GM18505 (cell line): ENCODE results near the gene ZNF219.

Source experiments
- ATAC-seq: cut with Tn5 transposase; IDR thresholded peaks from one replicate; pipeline ENCODE4 v1.9.1; 2021; ENCODE audit not compliant: unreplicated experiment
- POLR2A ChIP-seq: IDR thresholded peaks from 4 replicates; pipeline ENCODE4 v1.6.1; 2011; ENCODE audit warnings: borderline replicate concordance; ENCODE audit not compliant: insufficient read depth, insufficient read length; ENCODE audit errors: extremely low read depth

The ZNF219 gene

DNA sequence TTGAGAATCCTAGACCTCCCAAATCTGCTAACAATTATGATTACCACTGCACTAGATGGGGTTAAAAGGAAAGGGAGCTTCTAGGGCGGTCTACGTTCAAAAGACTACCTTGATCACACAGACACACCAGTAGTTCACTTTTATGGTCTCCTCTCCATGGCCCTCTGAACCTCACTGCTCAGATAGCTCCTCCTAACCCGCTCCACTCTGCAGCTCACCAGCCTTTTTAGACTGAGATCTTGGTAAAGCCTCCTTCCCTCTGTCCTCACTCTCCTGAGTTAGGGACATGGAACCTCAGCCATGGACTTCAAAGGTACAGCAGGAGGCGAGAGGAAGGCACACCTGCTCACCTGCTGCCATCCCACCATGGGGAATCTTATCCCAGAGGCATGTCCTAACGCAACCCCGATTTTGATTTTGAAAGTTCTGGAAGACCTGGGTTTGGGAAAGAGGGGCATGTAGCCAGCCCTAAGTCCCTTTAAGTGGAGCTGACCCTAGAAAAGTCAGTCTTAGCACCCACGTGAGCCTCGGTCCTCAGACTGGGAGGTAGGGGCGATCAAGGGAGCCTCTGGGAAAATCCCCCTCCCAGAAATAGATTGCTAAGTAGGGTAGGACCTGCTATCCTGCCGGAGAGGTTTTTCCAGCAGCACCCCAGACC is 1.3 kb downstream of the ZNF219 start:
- no peak for ATAC-seq

GRCh38 chr14:21096438-21096837 is 2.0 kb downstream of the ZNF219 start:
- TF ChIP-seq POLR2A = no peak
- ATAC-seq = no peak

More for the DNA sequence above, 1.3 kb downstream of the ZNF219 start:
- no peak for TF ChIP-seq POLR2A

- no peak for TF ChIP-seq POLR2A
- no peak for ATAC-seq
These were observed 2.8 kb downstream of the ZNF219 start for GRCh38 chr14:21095430-21096205.

- no peak for TF ChIP-seq POLR2A
- no peak for ATAC-seq
These were observed 4.4 kb downstream of the ZNF219 start for GRCh38 chr14:21093769-21094681.

DNA sequence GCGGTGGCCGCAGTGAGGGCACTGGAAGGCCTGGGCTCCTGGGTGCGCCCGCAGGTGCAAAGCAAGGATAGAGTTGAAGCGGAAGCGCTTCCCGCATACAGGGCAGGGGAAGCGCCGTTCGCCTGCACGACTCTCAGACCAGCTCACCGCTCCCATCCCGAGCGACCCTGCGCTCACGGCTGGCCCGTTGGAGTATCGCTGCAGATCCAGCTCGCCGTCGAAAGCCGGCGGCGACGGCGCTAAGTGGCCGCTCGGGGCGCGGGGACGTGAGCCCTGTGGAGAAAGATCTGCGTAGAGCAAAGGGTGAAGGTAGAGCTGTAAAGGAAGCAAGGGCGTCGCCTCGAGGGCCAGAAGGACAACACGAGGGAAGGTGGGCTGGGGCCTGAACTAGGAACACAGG is 5.4 kb downstream of the ZNF219 start:
- ATAC-seq = no peak
- TF ChIP-seq POLR2A = no peak

DNA sequence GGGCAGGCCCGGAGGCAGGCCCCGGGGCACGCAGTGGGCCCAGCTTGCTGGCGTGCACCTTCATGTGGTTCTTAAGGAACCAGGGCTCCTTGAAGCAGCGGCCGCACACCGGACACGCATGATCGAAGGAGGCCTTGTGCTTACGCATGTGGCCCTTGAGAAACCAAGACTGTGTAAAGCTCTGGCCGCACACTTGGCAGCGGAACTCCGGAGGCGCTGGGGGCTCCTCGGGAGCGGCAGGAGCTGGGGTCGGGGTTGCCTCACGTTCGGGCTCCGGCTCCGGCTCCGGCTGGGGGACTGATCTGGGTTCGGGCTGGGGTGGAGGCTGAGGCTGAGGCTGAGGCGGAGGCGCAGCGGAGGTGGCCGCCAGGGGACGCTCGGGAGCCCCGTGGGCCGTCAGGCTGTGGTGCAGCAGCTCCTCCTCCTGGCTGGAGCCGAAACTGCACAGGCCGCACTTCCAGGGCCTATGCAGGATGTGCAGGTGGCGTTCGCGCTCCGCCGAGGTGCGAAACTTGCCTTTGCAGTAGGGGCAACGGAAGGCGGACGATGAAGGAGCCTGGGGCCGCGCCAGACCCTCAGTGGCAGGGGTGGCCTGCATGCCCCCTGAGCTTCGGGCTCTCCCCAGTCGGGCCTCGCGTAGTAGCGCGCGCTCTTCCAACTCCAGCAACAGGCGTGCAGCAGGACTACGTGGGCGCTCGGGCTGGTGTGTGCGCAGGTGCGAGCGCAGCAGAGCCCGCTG is 6.0 kb downstream of the ZNF219 start:
- TF ChIP-seq POLR2A = no peak
- peak; percentile 89 for ATAC-seq

DNA sequence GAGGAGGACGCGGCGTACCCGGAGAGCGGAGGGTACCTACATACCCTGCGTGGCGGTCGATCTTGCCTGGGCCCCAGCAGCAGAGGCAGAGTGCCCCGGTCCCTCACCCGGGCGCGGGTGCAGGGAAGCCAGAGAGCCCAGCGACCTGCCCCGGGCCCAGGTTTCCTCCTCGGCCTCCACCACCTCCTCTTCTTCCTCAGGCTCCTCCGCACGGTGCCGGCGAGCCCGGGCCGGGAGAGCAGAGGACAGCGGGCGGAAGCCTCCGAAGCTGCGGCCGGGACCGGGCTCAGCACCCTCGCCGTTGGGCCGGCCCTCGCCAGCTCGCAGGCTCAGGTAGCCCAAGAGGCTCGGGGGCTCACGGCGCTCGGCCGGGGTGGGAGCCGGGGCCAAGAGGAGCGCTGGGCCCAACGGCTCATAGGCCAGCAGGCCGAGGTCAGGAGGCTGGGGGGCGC is 6.6 kb downstream of the ZNF219 start:
- TF ChIP-seq POLR2A = no peak

DNA sequence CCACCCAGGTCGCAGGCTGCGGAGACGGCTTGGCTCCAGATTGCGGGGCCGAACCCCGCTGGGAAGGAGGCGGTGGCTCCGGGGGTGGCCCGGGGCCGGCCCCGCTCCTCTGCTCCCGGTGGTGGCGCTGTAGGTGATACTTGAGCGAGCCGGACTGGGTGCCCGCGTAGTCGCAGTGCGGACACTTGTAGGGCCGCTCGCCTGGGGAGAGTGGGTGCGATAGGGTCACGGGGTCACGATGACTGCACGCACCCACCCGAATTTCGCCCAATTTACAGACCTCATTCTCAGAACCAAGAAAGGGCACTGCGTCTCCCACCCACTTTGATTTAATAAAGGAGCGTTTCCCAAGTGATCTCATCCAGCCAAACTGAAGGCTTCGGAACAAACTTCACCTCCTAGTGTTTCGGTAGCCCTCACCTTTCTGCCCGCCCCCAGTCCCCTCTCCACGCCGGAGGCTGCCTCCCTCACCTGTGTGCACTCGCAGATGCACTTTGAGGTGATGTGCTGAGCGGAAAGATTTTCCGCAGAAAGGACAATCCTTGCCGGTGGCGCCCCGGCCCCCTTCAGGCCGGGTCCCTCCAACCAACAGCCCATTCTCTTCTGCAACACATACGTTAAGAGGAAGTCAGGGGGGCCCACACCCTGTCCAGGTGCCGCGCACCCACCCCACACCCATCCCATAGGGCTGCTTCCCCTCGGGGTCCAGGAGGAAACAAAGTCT is 7.4 kb downstream of the ZNF219 start:
- no peak for TF ChIP-seq POLR2A
- ATAC-seq = no peak

More for the DNA sequence above, 6.6 kb downstream of the ZNF219 start:
- no peak for ATAC-seq

GRCh38 chr14:21090194-21090939 is 8.1 kb downstream of the ZNF219 start:
- ATAC-seq = no peak
- TF ChIP-seq POLR2A = no peak

DNA sequence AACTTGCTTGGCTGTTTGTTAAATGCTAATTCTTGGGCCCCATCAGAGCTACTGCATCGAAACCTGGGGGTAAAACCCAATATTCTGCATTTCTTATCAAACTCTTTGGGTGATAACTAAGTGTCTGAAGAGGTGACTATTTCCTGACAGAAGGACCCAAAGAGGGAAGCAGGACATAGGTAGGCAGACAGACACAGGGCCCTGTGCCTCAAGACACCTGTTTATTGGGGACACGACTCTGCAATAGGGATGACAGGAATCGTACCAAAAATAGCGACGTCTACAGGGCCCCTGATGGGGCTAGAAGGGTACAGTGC is 8.6 kb downstream of the ZNF219 start:
- TF ChIP-seq POLR2A = no peak
- ATAC-seq = no peak

DNA sequence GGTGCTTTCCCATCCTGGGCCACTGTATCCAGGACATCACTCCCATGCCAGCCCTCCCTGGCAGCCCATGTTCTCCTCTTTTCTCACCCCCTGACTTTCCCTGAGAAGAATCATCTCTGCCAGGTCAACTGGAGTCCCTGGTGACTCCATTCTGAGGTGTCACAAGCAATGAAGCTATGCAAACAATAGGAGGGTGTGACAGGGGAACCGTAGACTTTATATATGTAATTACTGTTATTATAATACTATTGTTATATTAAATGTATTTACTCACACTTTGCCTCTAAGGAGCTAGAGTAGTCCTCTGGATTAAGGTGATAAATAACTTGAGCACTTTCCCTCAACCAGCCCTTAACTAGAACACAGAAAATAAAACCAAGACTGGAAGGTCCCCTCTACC is 9.2 kb downstream of the ZNF219 start:
- no peak for TF ChIP-seq POLR2A
- ATAC-seq = no peak

GRCh38 chr14:21088687-21089086 is 9.8 kb downstream of the ZNF219 start:
- ATAC-seq = no peak
- no peak for TF ChIP-seq POLR2A

GRCh38 chr14:21087294-21088091 is 11.0 kb downstream of the ZNF219 start:
- peak; percentile 64 for ATAC-seq
- no peak for TF ChIP-seq POLR2A
